Femur (tissue), 1 donor: ENCODE data around the gene SPIRE1.
"Not testable (repeated sequence)": the region's sequence is repeated elsewhere in the genome, so short reads cannot be mapped to it uniquely, and the experiment has no call there.

Experiments
- DNase-seq: peaks from one replicate; pipeline ENCODE4 v3.0.0-alpha.2; 2017

SPIRE1 gene

DNA sequence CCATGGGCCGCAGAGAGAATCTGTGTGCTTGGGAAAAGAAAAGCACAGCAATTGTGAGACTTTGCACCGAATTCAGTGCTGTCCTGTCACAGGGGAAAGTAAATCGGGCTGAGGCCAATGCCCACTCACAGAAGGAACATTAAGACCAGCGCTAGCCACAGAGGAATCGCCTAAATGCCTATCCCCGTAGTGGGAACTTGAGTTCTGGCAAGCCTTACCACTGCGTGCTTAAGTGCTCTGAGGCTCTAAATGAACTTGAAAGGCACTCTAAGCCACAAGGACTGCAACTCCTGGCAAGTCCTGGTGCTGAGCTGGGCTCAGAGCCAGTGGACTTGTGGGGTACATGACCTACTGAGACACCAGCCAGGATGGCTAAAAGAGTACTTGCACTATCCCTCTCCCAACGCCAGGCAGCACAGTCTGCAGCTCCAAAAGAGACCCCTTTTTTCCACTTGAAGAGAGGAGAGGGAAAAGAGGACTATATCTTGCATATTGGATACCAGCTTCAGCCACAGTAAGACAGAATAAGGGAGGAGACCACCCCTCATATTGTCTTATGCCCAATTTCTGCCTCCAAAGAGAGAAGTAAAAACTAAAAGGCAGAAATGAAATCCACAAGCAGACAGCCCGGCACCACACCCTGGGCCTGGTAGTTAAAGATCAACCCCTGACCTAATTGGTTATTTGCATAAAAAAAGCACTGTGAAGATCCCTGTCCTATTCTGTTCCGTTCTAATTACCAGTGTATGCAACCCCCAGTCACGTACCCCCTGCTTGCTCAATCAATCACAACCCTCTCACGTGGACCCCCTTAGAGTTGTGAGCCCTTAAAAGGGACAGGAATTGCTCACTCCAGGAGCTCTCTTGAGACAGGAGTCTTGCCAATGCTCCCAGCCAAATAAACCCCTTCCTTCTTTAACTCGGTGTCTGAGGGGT lies 105.7 kb downstream of the SPIRE1 start:
- DNase-seq = not testable (repeated sequence)

DNA sequence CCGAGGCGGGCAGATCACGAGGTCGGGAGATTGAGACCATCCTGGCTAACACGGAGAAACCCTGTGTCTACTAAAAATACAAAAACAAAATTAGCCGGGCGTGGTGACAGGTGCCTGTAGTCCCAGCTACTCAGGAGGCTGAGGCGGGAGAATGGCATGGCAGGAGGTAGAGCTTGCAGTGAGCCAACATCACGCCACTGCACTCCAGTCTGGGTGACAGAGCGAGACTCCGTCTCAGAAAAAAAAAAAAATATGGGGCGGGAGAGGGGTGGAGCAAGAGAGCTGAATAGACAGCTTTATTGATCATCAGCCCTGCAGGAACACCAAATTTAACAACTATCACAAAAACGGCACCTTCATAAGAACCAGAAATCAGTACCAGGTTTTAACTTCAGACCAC lies 106.4 kb downstream of the SPIRE1 start:
- DNase-seq = not testable (repeated sequence)

DNA sequence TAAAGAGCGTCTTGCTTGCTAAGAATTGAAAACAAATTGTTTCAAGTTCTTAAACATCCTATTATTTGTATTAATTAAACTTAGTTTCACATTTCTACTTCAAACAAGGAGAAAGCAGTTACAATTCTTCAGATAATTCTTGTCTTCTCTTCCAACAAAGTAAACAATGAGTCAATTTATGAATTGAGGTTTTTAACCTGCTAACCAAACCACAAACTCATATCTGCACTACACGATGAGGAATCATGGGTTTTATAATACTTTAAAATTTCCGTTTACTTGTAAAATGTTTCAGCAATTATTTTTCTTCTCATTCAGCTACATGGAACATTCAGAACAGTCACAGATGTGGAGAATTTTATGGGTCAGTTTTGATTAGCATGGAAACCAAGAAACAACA lies 114.2 kb downstream of the SPIRE1 start:
- no peak for DNase-seq

DNA sequence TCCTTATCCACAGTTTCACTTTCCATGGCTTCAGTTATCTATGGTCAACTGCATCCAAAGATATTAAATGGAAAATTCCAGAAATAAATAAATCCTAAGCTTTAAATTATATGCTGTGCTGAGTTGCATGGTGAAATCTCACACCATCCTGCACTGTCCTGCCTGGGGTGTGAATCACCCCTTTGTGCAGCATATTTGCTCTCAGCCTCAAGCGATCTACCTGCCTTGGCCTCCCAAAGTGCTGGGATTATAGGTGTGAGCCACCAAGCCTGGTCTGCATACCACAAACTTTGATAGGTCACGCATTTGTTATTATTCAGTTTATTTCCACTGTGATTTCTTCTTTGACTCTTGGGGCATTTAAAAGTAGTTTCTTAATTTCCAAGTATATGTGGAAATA lies 117.2 kb downstream of the SPIRE1 start:
- no peak for DNase-seq

- not testable (repeated sequence) for DNase-seq
Measured at GRCh38 chr18:12539158-12539557, 118.7 kb downstream of the SPIRE1 start.

DNA sequence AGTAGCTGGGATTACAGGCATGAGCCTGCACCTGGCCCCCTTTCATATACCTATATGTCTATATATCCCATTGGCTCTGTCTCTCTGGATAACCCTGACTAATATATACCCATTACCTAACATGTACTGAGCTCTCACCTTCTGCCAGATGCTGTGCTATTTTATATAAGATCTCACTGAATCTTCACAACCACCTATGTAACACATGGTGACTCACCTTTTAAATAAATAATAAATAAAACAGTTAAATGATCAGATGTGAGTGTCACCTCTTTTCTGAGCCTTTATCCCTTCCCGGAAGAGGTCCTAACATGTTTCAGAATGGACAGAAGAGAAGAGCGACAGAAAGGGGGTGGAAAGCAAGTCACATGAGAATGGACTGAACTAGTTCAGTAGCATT lies 123.1 kb downstream of the SPIRE1 start:
- no peak for DNase-seq

DNA sequence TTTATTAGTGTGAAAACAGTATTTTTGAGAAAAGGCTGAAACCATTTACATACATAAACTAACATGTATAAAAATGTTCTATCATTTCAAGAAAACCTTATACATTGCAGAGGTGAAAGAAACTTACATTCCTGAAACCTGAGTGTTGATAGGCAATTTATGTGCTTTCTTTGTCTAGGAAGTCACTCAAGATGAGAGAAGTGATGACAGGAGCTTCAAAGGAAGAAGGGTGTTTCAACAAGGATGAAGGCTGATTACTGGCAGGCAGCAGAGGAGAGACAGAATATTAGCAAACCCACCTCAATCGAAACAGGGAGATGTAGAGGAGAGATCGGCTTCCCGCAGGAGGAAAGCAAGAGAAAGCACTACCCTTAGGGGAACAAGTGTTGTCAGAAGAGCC lies 125.2 kb downstream of the SPIRE1 start:
- DNase-seq = no peak

GRCh38 chr18:12531749-12532148 lies 126.2 kb downstream of the SPIRE1 start:
- no peak for DNase-seq

GRCh38 chr18:12520442-12520992 lies 137.4 kb downstream of the SPIRE1 start:
- DNase-seq = no peak

DNA sequence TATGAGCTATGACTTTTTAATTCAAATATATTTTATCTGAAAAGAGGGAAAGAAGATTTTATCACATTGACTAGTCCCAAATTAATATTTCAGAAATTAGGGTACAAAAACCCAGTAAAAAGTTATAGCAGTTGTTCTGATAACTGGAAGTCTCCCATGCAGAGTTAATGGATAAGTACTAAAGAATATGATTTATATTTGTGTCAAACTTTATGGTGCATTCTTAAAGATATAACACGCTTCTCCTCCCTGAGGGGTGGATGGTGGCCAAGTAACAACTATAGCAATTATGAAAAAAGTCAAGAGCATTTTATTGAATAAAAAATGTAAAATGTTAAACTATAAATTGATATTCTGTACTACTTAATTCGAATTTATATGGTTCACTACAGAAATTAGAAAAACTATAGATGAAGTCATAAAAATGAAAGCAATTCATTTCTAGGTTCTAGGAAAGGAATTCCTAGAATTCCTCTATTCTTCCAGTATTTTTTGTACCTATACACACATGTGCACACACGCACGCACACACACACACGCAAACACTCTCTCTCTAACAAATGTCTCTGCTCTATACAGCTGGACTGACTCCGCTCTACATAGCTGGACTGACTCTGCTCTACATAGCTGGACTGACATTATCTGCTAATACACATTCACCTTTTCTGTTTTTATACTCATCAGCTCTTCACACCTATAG lies 138.9 kb downstream of the SPIRE1 start:
- DNase-seq = no peak

- DNase-seq = no peak
Measured at GRCh38 chr18:12518326-12518725, 139.6 kb downstream of the SPIRE1 start.

- DNase-seq = no peak
Measured at GRCh38 chr18:12517142-12517825, 140.6 kb downstream of the SPIRE1 start.

DNA sequence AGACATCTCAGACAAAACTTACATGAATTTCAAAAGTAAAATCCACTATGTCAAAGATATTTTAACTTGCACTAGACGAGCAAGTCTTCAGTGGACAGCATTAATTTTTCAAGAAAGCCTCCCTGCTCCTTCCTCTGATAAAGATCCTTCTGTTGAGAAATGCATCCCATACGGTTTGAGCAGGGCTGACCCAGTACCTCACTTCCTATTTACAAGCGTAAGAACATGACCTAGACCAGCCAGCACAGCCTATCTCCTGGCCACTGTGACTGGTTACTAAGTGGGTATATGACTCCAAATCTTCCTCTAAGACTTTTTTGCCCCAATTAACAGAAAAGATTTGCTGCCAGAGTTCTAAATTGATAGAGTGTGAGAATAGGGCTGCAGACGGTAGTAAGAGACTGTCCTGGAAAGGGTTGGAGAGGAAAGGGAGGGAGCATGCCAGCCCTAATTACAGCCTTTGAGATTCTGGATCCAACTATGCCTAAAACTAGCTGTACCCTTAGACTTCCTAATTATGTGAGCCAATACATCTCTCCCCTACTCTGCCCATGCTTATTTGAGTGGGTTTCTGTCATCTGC lies 141.8 kb downstream of the SPIRE1 start:
- no peak for DNase-seq

- DNase-seq = no peak
Measured at GRCh38 chr18:12515550-12515949, 142.4 kb downstream of the SPIRE1 start.

DNA sequence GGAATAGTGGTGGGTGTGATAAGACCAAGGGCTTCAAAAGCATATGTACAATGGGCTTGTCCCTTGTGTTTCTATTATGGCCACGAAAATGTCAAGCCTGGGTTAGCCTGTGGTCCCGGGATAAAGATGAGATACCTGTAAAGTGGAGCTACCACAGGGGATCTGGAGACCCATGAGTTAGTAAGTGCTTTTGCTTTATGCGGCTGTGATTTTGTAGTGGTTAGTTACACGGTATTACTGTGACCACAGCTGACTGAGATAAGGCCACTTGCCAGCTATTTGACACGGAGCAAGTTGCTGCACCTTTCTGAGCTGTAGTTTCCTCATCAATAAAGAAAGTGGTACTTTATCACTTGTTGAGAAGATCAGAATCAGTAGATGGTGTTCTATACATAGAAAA lies 150.9 kb downstream of the SPIRE1 start:
- DNase-seq = no peak

- no peak for DNase-seq
Measured at GRCh38 chr18:12500986-12501385, 156.9 kb downstream of the SPIRE1 start.

DNA sequence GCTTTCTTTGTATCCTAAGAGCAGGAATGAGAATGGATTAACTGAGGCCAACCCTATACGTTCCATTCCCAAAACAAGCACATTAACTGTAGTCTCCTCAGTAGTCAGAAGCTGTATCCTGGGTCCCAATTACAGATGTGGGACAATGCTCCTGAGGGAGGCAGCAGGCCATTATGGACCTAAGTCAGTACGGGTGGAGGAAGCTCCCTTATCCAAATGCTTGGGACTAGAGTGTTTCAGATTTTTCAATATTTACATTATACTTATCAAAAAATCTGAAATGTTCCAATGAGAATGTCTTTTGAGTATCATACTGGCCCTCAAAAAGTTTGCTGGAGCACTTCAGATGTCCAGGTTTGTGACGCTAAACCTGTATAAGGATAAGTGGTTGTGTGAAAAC lies 160.1 kb downstream of the SPIRE1 start:
- no peak for DNase-seq

GRCh38 chr18:12497296-12497695 lies 160.6 kb downstream of the SPIRE1 start:
- DNase-seq = no peak

- no peak for DNase-seq
Measured at GRCh38 chr18:12492907-12493306, 165.0 kb downstream of the SPIRE1 start.

- no peak for DNase-seq
Measured at GRCh38 chr18:12491611-12492435, 166.1 kb downstream of the SPIRE1 start.

DNA sequence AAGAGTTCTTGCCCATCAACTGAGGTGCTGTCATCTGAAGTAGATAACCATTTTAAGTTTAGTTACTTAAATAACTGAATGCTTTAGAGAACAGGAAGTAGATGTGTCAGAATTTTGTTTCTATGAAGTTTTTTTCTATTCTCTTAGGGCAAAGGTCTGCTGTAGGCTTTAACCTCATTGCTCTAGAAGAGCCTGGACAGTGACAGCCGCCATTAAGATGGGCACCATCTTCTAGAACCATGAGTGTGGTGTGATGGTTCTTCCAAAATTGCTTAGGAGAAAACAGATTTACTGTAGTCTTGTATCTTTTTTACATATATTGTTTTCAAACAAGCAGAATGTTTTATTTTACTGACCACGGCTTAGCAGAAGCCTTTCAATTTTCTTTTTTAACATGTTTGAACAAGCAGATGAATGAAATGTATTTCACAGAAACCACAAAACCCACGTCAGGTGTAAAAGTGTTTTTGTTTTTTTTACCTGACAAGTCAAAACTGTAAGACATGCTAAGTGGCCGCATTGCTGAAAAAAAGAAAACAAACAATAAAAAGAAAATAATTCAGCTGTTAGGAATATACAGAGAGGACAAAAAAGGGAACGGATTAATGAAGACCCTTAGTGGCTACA lies 172.3 kb downstream of the SPIRE1 start:
- no peak for DNase-seq
